IPS DF 6.9 (cell line): Measurements from ENCODE around the gene YAE1.

Experiments used
- DNase-seq: peaks from one replicate; pipeline ENCODE4 v3.0.0-alpha.2; 2013; ENCODE audit warnings: low read depth, low spot score
- H3K27ac ChIP-seq: one replicate; pipeline ENCODE4 v1.5.1; 2013; ENCODE audit warnings: low read length, control low read depth
- H3K27me3 ChIP-seq: 2 replicates; pipeline ENCODE4 v1.6.1; 2013; ENCODE audit warnings: mild to moderate bottlenecking, low read length; ENCODE audit not compliant: control insufficient read depth, insufficient read depth
- H3K36me3 ChIP-seq: 2 replicates; pipeline ENCODE4 v1.6.1; 2013; ENCODE audit warnings: low read length; ENCODE audit not compliant: control insufficient read depth, insufficient read depth
- H3K4me1 ChIP-seq: 2 replicates; pipeline ENCODE4 v1.6.1; 2013; ENCODE audit warnings: low read length; ENCODE audit not compliant: control insufficient read depth, insufficient read depth
- H3K4me3 ChIP-seq: 2 replicates; pipeline ENCODE4 v1.5.1; 2013; ENCODE audit warnings: mild to moderate bottlenecking, low read length
- H3K9me3 ChIP-seq: 2 replicates; pipeline ENCODE4 v1.6.1; 2013; ENCODE audit warnings: low read length, inconsistent platforms; ENCODE audit not compliant: control insufficient read depth, insufficient read depth
- WGBS: extraction: QIAGEN DNeasy Blood & Tissue Kit; methylation state at CpG from one replicate; pipeline ENCODE4 v1.1.7; 2013; ENCODE audit warnings: mixed read lengths, missing lambda C conversion rate; ENCODE audit not compliant: insufficient read length, insufficient coverage; 5-methylcytosine and 5-hydroxymethylcytosine counted together

YAE1 gene

GRCh38 chr7:39553436-39553835, 12.8 kb upstream of the YAE1 start:
- no CpG with 5 or more reads among the region's 3 CpGs for WGBS

GRCh38 chr7:39554583-39555165, 11.5 kb upstream of the YAE1 start:
- Histone ChIP-seq H3K4me1 (no peaks in the 10 kb centered on the region), H3K36me3 (no peaks in the 10 kb centered on the region), H3K4me3 (no peak overlapping the region), H3K9me3 (no peaks in the 10 kb centered on the region), H3K27me3 (no peaks in the 10 kb centered on the region), H3K27ac (no peak overlapping the region)
- DNase-seq: no peak
- no CpG with 5 or more reads among the region's 7 CpGs for WGBS

More at GRCh38 chr7:39553436-39553835, 12.8 kb upstream of the YAE1 start:
- Histone ChIP-seq H3K9me3 (no peaks in the 10 kb centered on the region), H3K27ac (no peak overlapping the region), H3K36me3 (no peaks in the 10 kb centered on the region), H3K27me3 (no peaks in the 10 kb centered on the region), H3K4me1 (no peaks in the 10 kb centered on the region), H3K4me3 (no peak overlapping the region)
- DNase-seq: no peak

- Histone ChIP-seq H3K9me3 (no peaks in the 10 kb centered on the region), H3K27ac (no peak overlapping the region), H3K4me3 (no peak overlapping the region), H3K36me3 (no peaks in the 10 kb centered on the region), H3K4me1 (0 out of 2 replicates have a peak, but pooled peaks cover 2% of the 10 kb centered on the region), H3K27me3 (no peaks in the 10 kb centered on the region)
- no CpG with 5 or more reads among the region's 1 CpG for WGBS
- DNase-seq: no peak
Measured at GRCh38 chr7:39557222-39557621, 9.0 kb upstream of the YAE1 start.

GRCh38 chr7:39557911-39558310, 8.3 kb upstream of the YAE1 start:
- H3K4me1 ChIP-seq: 0 out of 2 replicates have a peak, but pooled peaks cover 2% of the 10 kb centered on the region
- no peaks in the 10 kb centered on the region for H3K9me3 ChIP-seq
- DNase-seq: no peak
- H3K27ac ChIP-seq: no peak overlapping the region
- no peaks in the 10 kb centered on the region for H3K36me3 ChIP-seq
- H3K27me3 ChIP-seq: no peaks in the 10 kb centered on the region
- no peak overlapping the region for H3K4me3 ChIP-seq

GRCh38 chr7:39560408-39560807, 5.8 kb upstream of the YAE1 start:
- H3K9me3 ChIP-seq: no peaks in the 10 kb centered on the region
- H3K4me3 ChIP-seq: no peak overlapping the region
- no peak for DNase-seq
- no peaks in the 10 kb centered on the region for H3K36me3 ChIP-seq
- no CpG with 5 or more reads among the region's 1 CpG for WGBS
- H3K4me1 ChIP-seq: 0 out of 2 replicates have a peak, but pooled peaks cover 2% of the 10 kb centered on the region
- H3K27ac ChIP-seq: no peak overlapping the region
- no peaks in the 10 kb centered on the region for H3K27me3 ChIP-seq

GRCh38 chr7:39560997-39561396, 5.2 kb upstream of the YAE1 start:
- H3K36me3 ChIP-seq: no peaks in the 10 kb centered on the region
- H3K27me3 ChIP-seq: no peaks in the 10 kb centered on the region
- no peak for DNase-seq
- H3K9me3 ChIP-seq: no peaks in the 10 kb centered on the region
- no CpG with 5 or more reads among the region's 1 CpG for WGBS
- no peak overlapping the region for H3K27ac ChIP-seq
- H3K4me3 ChIP-seq: no peak overlapping the region
- H3K4me1 ChIP-seq: 0 out of 2 replicates have a peak, but pooled peaks cover 2% of the 10 kb centered on the region

GRCh38 chr7:39565538-39565937, 666 bp upstream of the YAE1 start:
- no CpG with 5 or more reads among the region's 4 CpGs for WGBS
- DNase-seq: no peak
- Histone ChIP-seq H3K27me3 (no peaks in the 10 kb centered on the region), H3K27ac (no peak overlapping the region), H3K4me3 (peak overlapping the region; percentile 78; the same call in 1 of the 2 replicates), H3K9me3 (no peaks in the 10 kb centered on the region), H3K36me3 (no peaks in the 10 kb centered on the region), H3K4me1 (0 out of 2 replicates have a peak, but pooled peaks cover 2% of the 10 kb centered on the region)

GRCh38 chr7:39567294-39567693, 1.1 kb downstream of the YAE1 start:
- DNase-seq: no peak
- no CpG with 5 or more reads among the region's 2 CpGs for WGBS
- no peaks in the 10 kb centered on the region for H3K27me3 ChIP-seq
- H3K9me3 ChIP-seq: no peaks in the 10 kb centered on the region
- H3K4me3 ChIP-seq: peak overlapping the region; percentile 78; the same call in 1 of the 2 replicates
- no peaks in the 10 kb centered on the region; the same call in 1 of the 2 replicates for H3K36me3 ChIP-seq
- H3K4me1 ChIP-seq: no peaks in the 10 kb centered on the region
- no peak overlapping the region for H3K27ac ChIP-seq

GRCh38 chr7:39574673-39575349, 8.6 kb downstream of the YAE1 start:
- peaks cover 2% of the 10 kb centered on the region; the same call in 1 of the 2 replicates for H3K36me3 ChIP-seq
- H3K27me3 ChIP-seq: no peaks in the 10 kb centered on the region
- H3K4me1 ChIP-seq: no peaks in the 10 kb centered on the region
- H3K27ac ChIP-seq: no peak overlapping the region
- H3K9me3 ChIP-seq: no peaks in the 10 kb centered on the region
- no CpG with 5 or more reads among the region's 2 CpGs for whole genome bisulfite sequencing
- no peak overlapping the region for H3K4me3 ChIP-seq
- DNase-seq: no peak

- H3K4me1 ChIP-seq: no peaks in the 10 kb centered on the region
- no peak overlapping the region for H3K27ac ChIP-seq
- no CpG with 5 or more reads among the region's 27 CpGs for WGBS
- DNase-seq: no peak
- peaks cover 2% of the 10 kb centered on the region; the same call in 1 of the 2 replicates for H3K36me3 ChIP-seq
- H3K27me3 ChIP-seq: no peaks in the 10 kb centered on the region
- H3K4me3 ChIP-seq: no peak overlapping the region
- no peaks in the 10 kb centered on the region for H3K9me3 ChIP-seq
Measured at GRCh38 chr7:39577229-39577874, 11.1 kb downstream of the YAE1 start.
